Brain pericyte (primary cell): Measurements from ENCODE around the gene FAM204A.

Experiments used
- DNase-seq: peaks from one replicate; pipeline ENCODE4 v3.0.0-alpha.2; 2012; ENCODE audit warnings: low read depth, low spot score

The FAM204A gene

GRCh38 chr10:118282670-118283069 is 59.5 kb downstream of the FAM204A start:
- DNase-seq, result no peak

GRCh38 chr10:118278649-118279048 is 63.5 kb downstream of the FAM204A start:
- DNase-seq, result no peak

DNA sequence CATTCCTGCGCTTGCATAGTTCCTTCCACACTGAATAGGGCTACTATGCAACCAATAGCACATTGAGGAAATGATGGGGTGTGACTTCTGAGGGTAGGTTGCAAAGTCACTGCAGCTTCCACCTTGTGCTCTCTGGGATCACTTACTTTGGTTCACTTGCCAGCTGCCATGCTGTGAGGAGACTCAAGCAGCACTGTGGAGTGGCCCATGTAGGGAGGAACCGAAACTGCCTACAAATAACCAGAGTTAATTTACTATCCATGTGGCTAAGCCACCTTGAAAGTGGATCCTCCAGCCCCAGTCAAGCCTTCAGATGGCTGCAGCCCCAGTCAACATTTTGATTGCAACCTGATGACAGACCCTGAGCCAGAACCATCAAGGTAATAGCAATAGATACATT is 64.3 kb downstream of the FAM204A start:
- DNase-seq, result no peak

DNA sequence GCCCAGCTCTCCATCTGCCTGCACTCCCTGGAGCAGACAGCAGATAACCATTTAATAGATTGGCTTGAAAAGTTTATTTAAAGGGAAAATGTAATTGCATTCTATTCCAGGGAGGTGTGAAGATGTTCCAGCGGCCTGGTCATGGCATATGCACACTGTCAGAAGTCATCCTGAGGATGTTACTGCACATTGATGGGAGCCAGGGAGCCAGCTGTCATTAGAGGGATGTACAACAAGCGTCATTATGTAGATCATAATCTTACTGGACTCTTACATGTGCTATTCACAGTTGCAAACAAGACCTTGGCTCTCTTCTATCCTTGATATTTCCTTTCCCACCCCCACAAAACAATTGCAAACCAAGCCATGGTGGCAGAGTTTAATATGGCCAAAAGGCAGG is 65.4 kb downstream of the FAM204A start:
- no peak for DNase-seq

DNA sequence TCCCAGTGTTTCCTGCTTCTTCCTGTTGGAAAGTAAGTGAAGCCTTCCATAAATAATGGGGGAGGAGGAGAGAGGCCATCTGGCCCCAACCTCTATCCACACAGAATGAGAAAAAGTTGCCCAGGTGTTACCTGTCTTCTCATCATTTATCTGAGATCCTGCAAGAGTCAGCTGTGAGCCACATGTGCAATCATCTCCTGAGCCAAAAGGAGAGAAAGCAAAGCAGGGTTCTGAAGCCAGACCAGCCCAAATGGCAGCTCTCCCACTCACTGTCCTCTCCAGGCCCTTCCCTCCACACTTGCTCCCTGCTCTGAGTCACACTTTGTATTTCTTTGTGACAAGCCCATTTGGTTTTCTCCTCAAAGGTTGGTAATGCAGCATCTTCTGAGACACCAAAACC is 65.9 kb downstream of the FAM204A start:
- no peak for DNase-seq

DNA sequence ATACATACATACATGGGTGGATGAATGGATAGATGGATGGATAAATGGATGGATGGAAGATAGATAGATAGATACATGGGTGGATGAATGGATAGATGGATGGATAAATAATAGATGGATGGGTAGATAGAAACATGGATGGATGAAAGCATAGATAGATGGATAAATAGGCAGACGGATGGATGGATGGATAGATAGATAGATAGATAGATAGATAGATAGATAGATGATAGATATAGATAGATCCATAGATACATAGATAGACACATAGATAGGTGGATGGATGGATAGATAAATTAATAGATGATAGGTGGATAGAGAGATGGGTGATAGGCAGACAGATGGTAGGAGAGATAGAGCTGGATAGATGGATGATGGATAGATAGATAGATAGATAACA is 68.5 kb downstream of the FAM204A start:
- no peak for DNase-seq

DNA sequence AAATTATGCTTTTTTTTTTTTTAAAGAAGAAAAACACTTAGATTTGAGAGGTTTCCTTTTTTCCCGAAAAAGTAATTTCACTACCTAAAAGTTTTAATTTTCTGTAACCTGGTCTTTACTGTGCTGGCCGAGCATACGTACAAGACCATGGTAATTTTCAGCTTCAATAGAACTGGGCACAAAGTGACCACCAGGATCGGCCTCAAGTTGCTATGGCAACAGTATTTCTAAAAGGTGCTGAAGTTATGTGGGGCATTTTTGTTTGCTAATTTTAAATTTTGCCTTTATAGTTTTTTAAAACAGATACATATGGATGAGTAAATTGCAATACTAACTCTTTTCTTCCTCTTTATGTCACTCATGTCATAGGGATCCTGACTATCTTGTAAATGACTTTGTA is 69.4 kb downstream of the FAM204A start:
- no peak for DNase-seq

DNA sequence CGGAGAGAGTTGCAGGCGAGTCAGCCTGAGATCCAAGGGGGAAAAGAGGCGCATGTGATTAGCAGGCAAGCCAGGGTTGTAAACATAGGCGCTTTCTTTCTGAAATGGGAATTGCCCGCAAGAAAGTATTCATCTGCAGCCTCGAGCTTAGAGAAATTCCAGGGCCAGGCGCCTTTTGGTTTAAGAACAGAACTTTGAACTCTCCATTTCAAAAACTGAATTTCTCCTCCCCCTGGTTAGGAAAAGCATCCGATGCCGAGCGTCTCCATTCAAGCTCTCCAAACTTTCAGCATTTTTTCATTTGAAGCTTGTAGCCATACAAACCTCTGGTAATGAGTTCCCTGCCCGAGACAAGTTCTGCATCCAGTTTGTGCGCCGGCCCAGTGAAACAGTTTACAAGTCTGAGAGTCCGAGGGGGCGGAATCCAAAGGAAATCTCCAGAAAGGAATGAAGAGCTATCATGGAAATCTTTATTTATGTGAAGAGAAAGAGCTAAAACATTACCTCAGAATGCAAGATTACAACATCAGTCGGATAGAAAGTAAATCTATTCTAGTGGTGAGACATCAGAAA is 69.9 kb downstream of the FAM204A start:
- DNase-seq, result no peak

DNA sequence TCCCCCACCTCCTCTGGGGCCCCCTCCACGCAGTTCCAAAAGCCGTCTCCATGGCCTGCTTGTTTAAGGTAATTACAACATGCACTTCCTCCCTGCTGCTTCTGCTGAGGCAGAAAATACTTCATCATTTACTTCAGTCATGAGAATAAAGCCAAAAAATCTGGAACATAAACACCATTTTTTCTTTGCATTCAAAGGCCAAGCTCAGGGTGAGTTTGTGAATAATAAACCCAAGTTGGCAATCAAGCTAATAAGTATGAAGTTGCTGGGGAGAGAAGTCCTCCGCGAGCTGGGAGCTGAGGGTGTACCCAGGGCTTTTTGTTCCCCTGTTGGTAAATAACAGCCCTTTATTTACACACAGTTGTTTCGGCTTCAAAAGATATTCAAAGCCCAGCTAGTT is 70.5 kb downstream of the FAM204A start:
- DNase-seq, result no peak

GRCh38 chr10:118266098-118266748 is 75.9 kb downstream of the FAM204A start:
- DNase-seq, result no peak

DNA sequence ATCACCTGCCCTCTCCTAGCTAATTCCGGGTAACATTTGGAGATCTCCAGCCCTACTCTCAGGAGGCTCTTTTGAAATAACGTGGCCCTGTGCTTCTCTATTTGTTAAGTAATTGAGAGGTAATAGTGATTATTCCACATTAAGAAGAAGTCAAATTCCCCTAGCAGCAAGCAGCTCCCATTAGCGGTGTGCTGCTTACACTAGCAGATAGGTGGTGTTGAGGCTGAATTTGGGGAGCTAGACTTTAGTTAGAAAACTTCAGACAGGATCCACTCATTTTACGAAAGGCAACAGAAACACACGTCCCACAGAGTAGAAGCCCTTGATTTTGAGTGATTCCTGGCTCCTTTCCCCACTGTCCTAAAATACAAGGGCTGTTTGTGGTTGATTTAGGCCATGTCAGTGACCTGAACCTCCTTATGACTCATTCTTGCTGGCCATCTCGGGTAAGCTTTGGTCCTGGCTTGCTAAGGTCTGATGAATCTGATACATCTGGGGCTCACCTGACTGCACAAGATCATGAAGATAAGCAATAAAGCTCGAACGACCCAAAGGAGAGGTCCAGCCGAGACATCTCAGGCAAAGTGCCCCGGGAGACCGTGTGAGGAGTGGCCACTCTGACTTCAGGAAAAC is 77.2 kb downstream of the FAM204A start:
- DNase-seq, result no peak

DNA sequence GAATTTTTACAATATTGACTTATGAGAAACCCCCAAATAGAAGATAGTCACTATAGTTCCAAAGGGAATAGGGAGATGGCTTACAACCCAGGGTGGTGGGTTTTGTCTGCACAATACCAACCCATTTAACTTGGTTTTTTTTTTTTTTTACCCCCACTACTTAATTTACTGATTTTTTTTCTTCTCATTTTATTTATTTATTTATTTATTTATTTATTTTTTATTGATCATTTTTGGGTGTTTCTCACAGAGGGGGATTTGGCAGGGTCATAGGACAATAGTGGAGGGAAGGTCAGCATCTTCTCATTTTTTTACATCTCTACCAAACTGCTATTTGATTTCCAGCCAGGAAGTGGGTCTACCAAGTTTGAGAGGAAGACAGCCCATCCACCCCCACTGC is 77.9 kb downstream of the FAM204A start:
- no peak for DNase-seq

DNA sequence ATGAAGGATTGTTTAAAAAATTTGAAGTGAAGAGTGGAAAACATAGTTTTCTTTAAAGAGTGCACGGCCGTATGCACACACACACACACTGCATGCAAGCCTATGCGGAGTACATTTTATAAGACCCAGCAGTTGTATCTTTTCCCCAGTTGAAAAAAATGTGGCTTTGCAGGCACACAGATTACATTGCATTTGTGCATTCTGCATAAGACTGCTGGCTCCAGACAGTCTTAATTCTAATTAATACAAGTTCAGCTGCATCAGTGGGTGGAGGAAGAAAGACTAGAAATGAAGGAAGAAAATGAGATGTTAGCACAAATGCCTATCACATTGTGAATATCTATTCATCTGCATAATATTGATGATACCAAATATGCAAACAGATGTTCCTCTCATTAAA is 79.6 kb downstream of the FAM204A start:
- DNase-seq, result no peak

- no peak for DNase-seq
Observed at GRCh38 chr10:118259288-118259906, 82.7 kb downstream of the FAM204A start.

DNA sequence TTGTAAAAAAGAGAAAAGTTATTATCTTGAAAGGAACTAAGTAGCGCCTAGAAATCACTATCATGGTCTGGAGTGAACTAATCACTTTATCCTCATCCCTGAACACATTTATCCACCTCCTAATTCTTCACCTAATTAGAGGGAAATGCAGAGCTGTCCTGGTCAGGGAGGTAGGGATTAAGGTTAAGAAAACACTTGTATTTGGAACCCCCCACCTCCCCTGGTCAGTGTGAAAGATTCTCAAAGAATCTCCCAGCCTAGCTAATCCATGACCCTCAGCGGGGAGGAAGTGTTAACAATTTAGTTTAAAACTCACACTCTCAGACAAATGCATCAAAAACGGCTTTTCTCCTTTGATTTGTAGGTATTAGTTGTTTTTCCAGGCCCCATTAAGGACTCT is 83.8 kb downstream of the FAM204A start:
- no peak for DNase-seq

- no peak for DNase-seq
Observed at GRCh38 chr10:118256825-118257570, 85.1 kb downstream of the FAM204A start.

DNA sequence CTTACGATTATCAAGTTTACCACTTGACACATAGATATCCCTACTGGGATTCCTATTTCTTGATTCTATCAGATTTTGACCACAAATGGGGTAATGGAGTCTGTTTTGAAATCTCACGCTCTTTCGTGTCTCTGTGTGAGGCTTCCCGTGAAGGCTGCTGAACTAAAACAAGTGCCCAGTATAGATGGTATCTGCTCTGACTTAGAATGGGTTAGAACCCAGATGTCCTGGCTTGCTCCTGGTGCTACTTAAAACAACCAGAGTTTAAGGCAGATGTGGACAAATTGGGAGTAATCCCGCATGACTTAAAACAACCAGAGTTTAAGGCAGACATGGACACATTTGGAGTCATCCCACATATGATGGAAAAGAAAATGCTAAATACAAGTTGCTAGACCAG is 85.9 kb downstream of the FAM204A start:
- DNase-seq, result no peak

- DNase-seq, result no peak
Observed at GRCh38 chr10:118255355-118255754, 86.8 kb downstream of the FAM204A start.

DNA sequence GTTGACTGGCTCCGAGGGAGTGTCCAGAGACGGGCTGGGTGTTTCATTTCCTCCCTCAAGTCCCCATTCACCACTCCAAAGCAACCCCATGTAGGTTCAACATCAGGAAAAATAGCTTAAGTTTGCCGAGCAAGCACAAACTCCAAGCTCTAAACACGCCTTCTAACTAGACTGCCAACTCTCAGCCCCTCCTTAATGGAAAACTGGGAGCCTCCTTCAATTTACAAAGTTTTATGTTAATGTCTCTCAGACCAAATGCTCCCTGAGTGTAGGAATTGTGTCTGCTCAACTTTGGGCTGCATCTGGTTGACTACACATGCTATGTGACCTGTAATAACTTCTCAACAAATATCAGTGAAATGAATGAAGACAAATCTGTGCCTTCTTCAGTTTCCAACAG is 87.5 kb downstream of the FAM204A start:
- no peak for DNase-seq

DNA sequence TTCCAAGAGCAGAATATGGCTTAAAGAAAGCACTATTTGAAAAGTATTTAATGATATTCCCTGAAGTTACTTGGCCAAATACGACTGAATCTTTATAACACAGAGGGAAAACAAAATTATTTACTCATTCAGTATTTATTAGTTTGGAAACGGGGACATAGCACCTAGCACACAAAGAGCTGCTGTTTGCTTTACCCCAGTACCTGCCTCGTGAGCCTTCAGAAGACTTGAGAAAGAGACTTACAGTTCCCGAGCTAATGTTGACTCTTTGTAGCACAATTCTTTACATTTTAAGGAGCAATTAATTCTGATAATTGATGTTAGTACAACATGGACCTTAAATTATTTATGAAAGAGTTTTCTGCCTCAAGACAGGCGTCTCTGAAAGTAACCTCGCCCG is 88.7 kb downstream of the FAM204A start:
- no peak for DNase-seq

GRCh38 chr10:118251791-118252190 is 90.3 kb downstream of the FAM204A start:
- no peak for DNase-seq

DNA sequence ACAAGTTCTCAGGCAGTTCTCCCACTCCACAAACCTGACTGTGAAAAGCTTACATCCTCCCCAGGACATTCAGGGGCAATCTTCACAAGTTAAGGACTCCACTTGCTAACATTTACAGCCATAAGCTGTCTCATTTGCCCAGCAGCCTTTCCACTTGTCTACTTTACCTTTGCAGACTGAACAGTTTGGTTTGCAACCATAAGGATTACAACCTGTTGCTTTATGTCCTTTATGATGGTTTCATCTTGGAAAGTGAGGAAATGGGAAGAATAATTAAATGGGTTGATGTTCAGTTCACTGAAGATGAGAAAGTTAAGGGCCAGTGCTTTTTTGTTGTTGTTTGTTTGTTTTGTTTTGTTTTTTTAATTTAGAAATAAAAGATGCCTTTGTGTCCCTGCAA is 92.4 kb downstream of the FAM204A start:
- DNase-seq, result no peak
